ENCODE data around the gene UROC1.

Gene UROC1

GRCh38 chr3:126553284-126554084 lies 35.9 kb upstream of the UROC1 start:
- H3K9me3 ChIP-seq (ENCODE audit: control insufficient read depth in 1 of 2, low read length in 2 of 2), result no peaks in the 10 kb centered on the region
- H3K4me3 ChIP-seq (ENCODE audit: low read depth in 1 of 2, low read length in 2 of 2), result no peak overlapping the region
- H3K27me3 ChIP-seq (ENCODE audit: control insufficient read depth in 1 of 2, insufficient read depth in 2 of 2, low read length in 2 of 2), result no peaks in the 10 kb centered on the region
- H3K4me1 ChIP-seq (ENCODE audit: control insufficient read depth in 1 of 2, insufficient read depth in 2 of 2, low read length in 2 of 2), result no peaks in the 10 kb centered on the region
- H3K36me3 ChIP-seq (ENCODE audit: control insufficient read depth in 1 of 2, insufficient read depth in 2 of 2, low read length in 2 of 2), result no peaks in the 10 kb centered on the region
- H3K27ac ChIP-seq (ENCODE audit: low read depth, low read length), result no peak overlapping the region
- no peak overlapping the region for H3K9ac ChIP-seq (ENCODE audit: low read depth in 1 of 2, low read length in 2 of 2)

GRCh38 chr3:126552688-126553283 lies 35.2 kb upstream of the UROC1 start:
- no peaks in the 10 kb centered on the region for H3K36me3 ChIP-seq (ENCODE audit: control insufficient read depth in 1 of 2, insufficient read depth in 2 of 2, low read length in 2 of 2)
- no peak overlapping the region for H3K9ac ChIP-seq (ENCODE audit: low read depth in 1 of 2, low read length in 2 of 2)
- H3K27me3 ChIP-seq (ENCODE audit: control insufficient read depth in 1 of 2, insufficient read depth in 2 of 2, low read length in 2 of 2), result no peaks in the 10 kb centered on the region
- no peaks in the 10 kb centered on the region for H3K4me1 ChIP-seq (ENCODE audit: control insufficient read depth in 1 of 2, insufficient read depth in 2 of 2, low read length in 2 of 2)
- no peaks in the 10 kb centered on the region for H3K9me3 ChIP-seq (ENCODE audit: control insufficient read depth in 1 of 2, low read length in 2 of 2)
- no peak overlapping the region for H3K4me3 ChIP-seq (ENCODE audit: low read depth in 1 of 2, low read length in 2 of 2)
- H3K27ac ChIP-seq (ENCODE audit: low read depth, low read length), result no peak overlapping the region

GRCh38 chr3:126551839-126552687 lies 34.5 kb upstream of the UROC1 start:
- Histone ChIP-seq H3K4me3 (ENCODE audit: low read depth in 1 of 2, low read length in 2 of 2) (no peak overlapping the region), H3K27me3 (ENCODE audit: control insufficient read depth in 1 of 2, insufficient read depth in 2 of 2, low read length in 2 of 2) (no peaks in the 10 kb centered on the region)

GRCh38 chr3:126551121-126551838 lies 33.7 kb upstream of the UROC1 start:
- H3K4me1 ChIP-seq (ENCODE audit: control insufficient read depth in 1 of 2, insufficient read depth in 2 of 2, low read length in 2 of 2), result no peaks in the 10 kb centered on the region
- no peak overlapping the region for H3K9ac ChIP-seq (ENCODE audit: low read depth in 1 of 2, low read length in 2 of 2)
- H3K9me3 ChIP-seq (ENCODE audit: control insufficient read depth in 1 of 2, low read length in 2 of 2), result no peaks in the 10 kb centered on the region
- H3K27ac ChIP-seq (ENCODE audit: low read depth, low read length), result no peak overlapping the region
- no peaks in the 10 kb centered on the region for H3K36me3 ChIP-seq (ENCODE audit: control insufficient read depth in 1 of 2, insufficient read depth in 2 of 2, low read length in 2 of 2)
- H3K27me3 ChIP-seq (ENCODE audit: control insufficient read depth in 1 of 2, insufficient read depth in 2 of 2, low read length in 2 of 2), result peaks cover 0 to 3% of the 10 kb centered on the region in 2 donors
- no peak overlapping the region for H3K4me3 ChIP-seq (ENCODE audit: low read depth in 1 of 2, low read length in 2 of 2)

More at GRCh38 chr3:126551839-126552687, 34.5 kb upstream of the UROC1 start:
- Histone ChIP-seq H3K27ac (ENCODE audit: low read depth, low read length) (no peak overlapping the region), H3K4me1 (ENCODE audit: control insufficient read depth in 1 of 2, insufficient read depth in 2 of 2, low read length in 2 of 2) (no peaks in the 10 kb centered on the region), H3K36me3 (ENCODE audit: control insufficient read depth in 1 of 2, insufficient read depth in 2 of 2, low read length in 2 of 2) (no peaks in the 10 kb centered on the region), H3K9ac (ENCODE audit: low read depth in 1 of 2, low read length in 2 of 2) (no peak overlapping the region), H3K9me3 (ENCODE audit: control insufficient read depth in 1 of 2, low read length in 2 of 2) (no peaks in the 10 kb centered on the region)

- H3K9ac ChIP-seq (ENCODE audit: low read depth in 1 of 2, low read length in 2 of 2), result no peak overlapping the region
- H3K27me3 ChIP-seq (ENCODE audit: control insufficient read depth in 1 of 2, insufficient read depth in 2 of 2, low read length in 2 of 2), result peaks cover 0 to 3% of the 10 kb centered on the region in 2 donors
- H3K9me3 ChIP-seq (ENCODE audit: control insufficient read depth in 1 of 2, low read length in 2 of 2), result no peaks in the 10 kb centered on the region
These were observed 33.0 kb upstream of the UROC1 start for GRCh38 chr3:126550488-126551051.

GRCh38 chr3:126549861-126550487 lies 32.4 kb upstream of the UROC1 start:
- H3K9me3 ChIP-seq (ENCODE audit: control insufficient read depth in 1 of 2, low read length in 2 of 2), result no peaks in the 10 kb centered on the region

More at GRCh38 chr3:126550488-126551051, 33.0 kb upstream of the UROC1 start:
- Histone ChIP-seq H3K4me3 (ENCODE audit: low read depth in 1 of 2, low read length in 2 of 2) (no peak overlapping the region), H3K27ac (ENCODE audit: low read depth, low read length) (no peak overlapping the region), H3K4me1 (ENCODE audit: control insufficient read depth in 1 of 2, insufficient read depth in 2 of 2, low read length in 2 of 2) (no peaks in the 10 kb centered on the region), H3K36me3 (ENCODE audit: control insufficient read depth in 1 of 2, insufficient read depth in 2 of 2, low read length in 2 of 2) (no peaks in the 10 kb centered on the region)

GRCh38 chr3:126548556-126549466 lies 31.2 kb upstream of the UROC1 start:
- Histone ChIP-seq H3K4me1 (ENCODE audit: control insufficient read depth in 1 of 2, insufficient read depth in 2 of 2, low read length in 2 of 2) (no peaks in the 10 kb centered on the region), H3K9ac (ENCODE audit: low read depth in 1 of 2, low read length in 2 of 2) (no peak overlapping the region), H3K27ac (ENCODE audit: low read depth, low read length) (no peak overlapping the region), H3K9me3 (ENCODE audit: control insufficient read depth in 1 of 2, low read length in 2 of 2) (no peaks in the 10 kb centered on the region), H3K27me3 (ENCODE audit: control insufficient read depth in 1 of 2, insufficient read depth in 2 of 2, low read length in 2 of 2) (peaks cover 0 to 3% of the 10 kb centered on the region in 2 donors), H3K4me3 (ENCODE audit: low read depth in 1 of 2, low read length in 2 of 2) (no peak overlapping the region), H3K36me3 (ENCODE audit: control insufficient read depth in 1 of 2, insufficient read depth in 2 of 2, low read length in 2 of 2) (no peaks in the 10 kb centered on the region)

More at GRCh38 chr3:126549861-126550487, 32.4 kb upstream of the UROC1 start:
- Histone ChIP-seq H3K4me3 (ENCODE audit: low read depth in 1 of 2, low read length in 2 of 2) (no peak overlapping the region), H3K27me3 (ENCODE audit: control insufficient read depth in 1 of 2, insufficient read depth in 2 of 2, low read length in 2 of 2) (peaks cover 0 to 3% of the 10 kb centered on the region in 2 donors), H3K27ac (ENCODE audit: low read depth, low read length) (no peak overlapping the region), H3K4me1 (ENCODE audit: control insufficient read depth in 1 of 2, insufficient read depth in 2 of 2, low read length in 2 of 2) (no peaks in the 10 kb centered on the region), H3K36me3 (ENCODE audit: control insufficient read depth in 1 of 2, insufficient read depth in 2 of 2, low read length in 2 of 2) (no peaks in the 10 kb centered on the region), H3K9ac (ENCODE audit: low read depth in 1 of 2, low read length in 2 of 2) (no peak overlapping the region)

- Histone ChIP-seq H3K4me3 (ENCODE audit: low read depth in 1 of 2, low read length in 2 of 2) (no peak overlapping the region), H3K27ac (ENCODE audit: low read depth, low read length) (no peak overlapping the region), H3K27me3 (ENCODE audit: control insufficient read depth in 1 of 2, insufficient read depth in 2 of 2, low read length in 2 of 2) (peaks cover 0 to 3% of the 10 kb centered on the region in 2 donors), H3K36me3 (ENCODE audit: control insufficient read depth in 1 of 2, insufficient read depth in 2 of 2, low read length in 2 of 2) (no peaks in the 10 kb centered on the region), H3K4me1 (ENCODE audit: control insufficient read depth in 1 of 2, insufficient read depth in 2 of 2, low read length in 2 of 2) (no peaks in the 10 kb centered on the region), H3K9me3 (ENCODE audit: control insufficient read depth in 1 of 2, low read length in 2 of 2) (no peaks in the 10 kb centered on the region), H3K9ac (ENCODE audit: low read depth in 1 of 2, low read length in 2 of 2) (no peak overlapping the region)
These were observed 30.1 kb upstream of the UROC1 start for GRCh38 chr3:126547721-126548120.

Data from duodenal mucosa (tissue), 2 donors.